Activated CD8-positive, alpha-beta T cell treated with anti-CD3 and anti-CD28 coated beads for 36 hours (primary cell): ENCODE data around the gene CCNB2. TPM values are rescaled to one million over a fixed set of nuclear protein-coding genes. Genes with fewer than 3 reads are reported as not detected.
"Not testable (repeated sequence)": the region's sequence is repeated elsewhere in the genome, so short reads cannot be mapped to it uniquely, and the experiment has no call there.

ENCODE experiments used
- ATAC-seq: fragments of 200-7000 bp; cut with Tn5 transposase; one replicate; pipeline ENCODE4 v1.10.0; 2021; ENCODE audit warnings: mild to moderate bottlenecking, moderate library complexity
- CTCF ChIA-PET: fragments of 350-600 bp; sonication (Branson Sonifier 250); formaldehyde crosslinking; loops from one replicate; lab custom pipeline; 2021; ENCODE audit warnings: antibody characterized with exemption; lab: Charles Lee
- POLR2A ChIA-PET: fragments of 350-600 bp; sonication (Branson Sonifier 250); formaldehyde crosslinking; loops from one replicate; lab custom pipeline; 2021; ENCODE audit warnings: antibody characterized with exemption; lab: Charles Lee
- DNase-seq: peaks from one replicate; pipeline ENCODE4 v3.0.0-alpha.2; 2020
- H3K27ac Mint-ChIP-seq: one replicate; pipeline ENCODE4 v1.8.0; 2021; ENCODE audit warnings: mild to moderate bottlenecking, mixed read lengths
- H3K27me3 Mint-ChIP-seq: one replicate; pipeline ENCODE4 v1.8.0; 2021; ENCODE audit warnings: mixed read lengths
- H3K36me3 Mint-ChIP-seq: one replicate; pipeline ENCODE4 v1.8.0; 2021; ENCODE audit warnings: low read depth, mixed read lengths
- H3K4me1 Mint-ChIP-seq: one replicate; pipeline ENCODE4 v1.8.0; 2021; ENCODE audit warnings: low read depth, mixed read lengths
- H3K4me3 Mint-ChIP-seq: one replicate; pipeline ENCODE4 v1.8.0; 2021; ENCODE audit warnings: mild to moderate bottlenecking, moderate library complexity, mixed read lengths
- H3K9me3 Mint-ChIP-seq: one replicate; pipeline ENCODE4 v1.8.0; 2021; ENCODE audit warnings: mixed read lengths
- CTCF ChIP-seq: fragments of 200-600 bp; IDR thresholded peaks from one replicate; pipeline ENCODE4 v1.8.0; 2022; ENCODE audit warnings: antibody characterized with exemption, mild to moderate bottlenecking
- intact Hi-C: fragments of 100-400 bp; cut with micrococcal nuclease; formaldehyde crosslinking; loops from one replicate; pipeline ENCODE4 v1.10.0; 2022
- total RNA-seq, 2 experiments: library from RNA; stranded (reverse); gene quantifications; one replicate each; pipeline ENCODE4 v1.2.3, GENCODE V29; 2021

Gene CCNB2
- total RNA-seq, 2 experiments from 2014 or later = 61.9 to 64.4 TPM

DNA sequence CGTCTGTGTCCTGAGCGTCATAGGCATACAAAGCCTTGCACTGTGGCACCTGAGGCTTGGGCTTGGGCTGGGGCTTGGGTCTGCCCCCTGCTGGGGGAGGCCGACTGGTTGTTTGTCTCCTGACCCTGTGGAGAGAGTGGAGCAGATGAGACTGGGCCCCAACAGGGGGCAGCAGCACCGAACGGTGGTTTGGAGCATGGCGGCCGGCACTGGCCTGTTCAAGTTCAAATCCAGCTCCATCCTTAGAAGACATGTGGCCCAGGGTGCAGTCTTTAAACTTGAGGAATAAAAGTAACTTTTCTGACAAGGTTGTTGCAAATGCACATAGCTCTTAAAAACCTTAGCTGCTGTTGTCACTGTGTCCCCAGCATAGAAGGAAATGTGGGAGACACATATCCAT lies 33.3 kb downstream of the CCNB2 start:
- ChIA-PET CTCF (interaction anchor here (0.7 to 1.7 kb wide), 10 partner anchors 14 to 272 kb away, joined by 3 to 8 read pairs (median 3); no protein-coding TSS in a partner anchor), POLR2A (no interaction called here)
- H3K36me3 Mint-ChIP-seq = peaks cover 8% of the 10 kb centered on the region
- H3K27ac Mint-ChIP-seq = no peak overlapping the region
- H3K4me1 Mint-ChIP-seq = peaks cover 20% of the 10 kb centered on the region
- ATAC-seq (peak; percentile 81), DNase-seq (peak; percentile 68)
- TF ChIP-seq CTCF = peak; percentile 40
- H3K4me3 Mint-ChIP-seq = no peak overlapping the region
- H3K27me3 Mint-ChIP-seq = no peaks in the 10 kb centered on the region
- intact Hi-C loops = no loop called here
- H3K9me3 Mint-ChIP-seq = no peaks in the 10 kb centered on the region

DNA sequence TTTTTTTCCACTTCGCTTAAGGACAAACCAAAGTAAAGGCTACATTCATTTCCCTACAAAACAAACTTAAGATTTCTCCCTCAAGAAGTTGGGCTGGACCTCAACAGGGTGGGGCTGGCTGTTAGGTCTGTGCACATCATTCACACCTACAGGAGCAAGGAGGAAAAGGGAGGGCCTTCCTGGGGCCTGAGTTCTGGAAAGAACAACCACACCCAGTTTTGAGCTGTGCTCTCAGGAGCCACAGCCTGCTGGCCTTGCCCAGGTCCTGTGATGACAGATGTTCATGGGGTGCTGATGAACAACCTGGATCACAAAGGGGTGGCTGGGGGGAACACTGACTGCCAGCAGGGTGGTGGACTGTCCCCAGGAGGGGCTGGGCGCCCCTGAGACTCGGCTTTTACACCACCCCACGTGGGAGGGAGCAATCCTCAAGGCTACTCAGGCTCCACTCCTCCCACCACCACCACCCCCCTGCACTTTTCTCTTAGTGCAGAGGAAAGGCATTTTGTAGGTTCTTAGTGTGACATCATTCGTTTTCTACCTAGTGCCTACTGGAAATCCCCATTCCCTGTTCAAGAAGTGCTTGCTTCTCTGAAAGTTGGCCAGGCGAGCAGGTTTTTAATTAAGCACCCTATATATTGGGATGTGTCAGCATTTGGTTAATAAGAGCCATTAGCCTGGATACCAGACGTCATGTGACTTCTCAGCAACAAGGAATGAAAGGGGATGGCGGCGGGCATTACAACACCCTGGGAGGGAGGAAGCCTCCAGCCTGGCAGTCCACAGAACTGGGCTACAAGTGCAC lies 35.7 kb downstream of the CCNB2 start:
- CTCF ChIA-PET = no interaction called here
- no peak for DNase-seq
- H3K36me3 Mint-ChIP-seq = peaks cover 6% of the 10 kb centered on the region
- ATAC-seq = no peak
- no peak overlapping the region for H3K4me3 Mint-ChIP-seq
- H3K27ac Mint-ChIP-seq = peak overlapping the region; percentile 9
- no peaks in the 10 kb centered on the region for H3K27me3 Mint-ChIP-seq
- no peak for TF ChIP-seq CTCF
- no peaks in the 10 kb centered on the region for H3K9me3 Mint-ChIP-seq
- POLR2A ChIA-PET = no interaction called here
- peaks cover 20% of the 10 kb centered on the region for H3K4me1 Mint-ChIP-seq
- intact Hi-C loops = no loop called here

DNA sequence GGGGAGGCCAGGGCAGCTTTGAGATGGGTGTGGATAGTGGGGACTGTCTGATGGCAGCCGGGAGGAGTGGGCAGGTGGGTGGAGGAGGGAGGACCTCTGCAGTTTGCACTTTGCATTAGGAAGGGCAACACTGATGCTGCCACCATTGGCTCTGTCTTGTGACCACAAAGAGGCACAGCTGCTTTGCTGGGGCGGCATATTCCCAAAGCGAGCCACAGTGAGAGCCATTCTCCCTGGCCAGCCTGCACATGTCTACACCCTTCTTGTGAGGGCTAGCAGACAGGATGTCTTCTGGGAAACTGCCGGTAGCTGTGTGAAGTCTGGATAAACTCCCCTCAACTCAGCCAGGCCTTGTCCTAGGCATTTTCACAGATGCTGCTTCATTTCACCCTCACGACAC lies 38.3 kb downstream of the CCNB2 start:
- no peaks in the 10 kb centered on the region for H3K36me3 Mint-ChIP-seq
- ATAC-seq (no peak), DNase-seq (no peak)
- ChIA-PET POLR2A (no interaction called here), CTCF (interaction anchor here (0.8 kb wide), 1 partner anchor 349 kb away, joined by 3 read pairs; no protein-coding TSS in a partner anchor)
- intact Hi-C loops = no loop called here
- no peaks in the 10 kb centered on the region for H3K27me3 Mint-ChIP-seq
- peaks cover 8% of the 10 kb centered on the region for H3K4me1 Mint-ChIP-seq
- H3K4me3 Mint-ChIP-seq = no peak overlapping the region
- H3K9me3 Mint-ChIP-seq = no peaks in the 10 kb centered on the region
- no peak overlapping the region for H3K27ac Mint-ChIP-seq
- TF ChIP-seq CTCF = no peak

- DNase-seq, intact Hi-C loops, H3K36me3 Mint-ChIP-seq, CTCF ChIA-PET, H3K27ac Mint-ChIP-seq, ATAC-seq, POLR2A ChIA-PET, H3K27me3 Mint-ChIP-seq, H3K9me3 Mint-ChIP-seq, H3K4me3 Mint-ChIP-seq, H3K4me1 Mint-ChIP-seq: not testable (repeated sequence)
Measured at GRCh38 chr15:59144594-59144993, 39.6 kb downstream of the CCNB2 start.

- no peak for ATAC-seq
- no peak overlapping the region for H3K4me3 Mint-ChIP-seq
- H3K27me3 Mint-ChIP-seq = no peaks in the 10 kb centered on the region
- no peak for TF ChIP-seq CTCF
- H3K4me1 Mint-ChIP-seq = no peaks in the 10 kb centered on the region
- no peak for DNase-seq
- intact Hi-C loops = no loop called here
- POLR2A ChIA-PET = no interaction called here
- H3K36me3 Mint-ChIP-seq = no peaks in the 10 kb centered on the region
- H3K9me3 Mint-ChIP-seq = no peaks in the 10 kb centered on the region
- no peak overlapping the region for H3K27ac Mint-ChIP-seq
- CTCF ChIA-PET = interaction anchor here (1.8 kb wide), 1 partner anchor 78 kb away, joined by 5 read pairs; no protein-coding TSS in a partner anchor
Measured at GRCh38 chr15:59147666-59148065, 42.7 kb downstream of the CCNB2 start.
